T-helper 17 cell (primary cell): ENCODE data around the gene AATK. TPM values are rescaled to one million over a fixed set of nuclear protein-coding genes. Genes with fewer than 3 reads are reported as not detected.

ENCODE experiments used
- ATAC-seq: fragments of 150-1000 bp; cut with Tn5 transposase; 2 replicates; pipeline ENCODE4 v1.10.0; 2021; ENCODE audit warnings: mild to moderate bottlenecking, moderate library complexity
- DNase-seq, 3 donors: peaks; one replicate each; pipeline versions ENCODE4 v3.0.0 to v3.0.0-alpha.2; 2020 to 2021
- H3K9me3 ChIP-seq: one replicate; pipeline ENCODE4 v1.7.0; 2013; ENCODE audit warnings: low read length, mild to moderate bottlenecking; ENCODE audit not compliant: control insufficient read depth, poor library complexity, severe bottlenecking
- H3K27ac Mint-ChIP-seq: one replicate; pipeline ENCODE4 v1.8.0; 2022; ENCODE audit warnings: mild to moderate bottlenecking, moderate library complexity, mixed read lengths
- H3K27me3 Mint-ChIP-seq: one replicate; pipeline ENCODE4 v1.8.0; 2022; ENCODE audit warnings: mixed read lengths
- H3K36me3 Mint-ChIP-seq: one replicate; pipeline ENCODE4 v1.8.0; 2022; ENCODE audit warnings: low read depth, mixed read lengths
- H3K4me1 Mint-ChIP-seq: one replicate; pipeline ENCODE4 v1.8.0; 2022; ENCODE audit warnings: mild to moderate bottlenecking, mixed read lengths
- H3K4me3 Mint-ChIP-seq: one replicate; pipeline ENCODE4 v1.8.0; 2022; ENCODE audit warnings: mild to moderate bottlenecking, moderate library complexity, mixed read lengths
- total RNA-seq, 4 donors: library from RNA in 2 of 4; stranded (reverse) in 2 of 4; gene quantifications; one replicate each; pipeline ENCODE4 v1.2.3 and lab custom pipeline; 2022 to 2026

AATK gene, protein sequence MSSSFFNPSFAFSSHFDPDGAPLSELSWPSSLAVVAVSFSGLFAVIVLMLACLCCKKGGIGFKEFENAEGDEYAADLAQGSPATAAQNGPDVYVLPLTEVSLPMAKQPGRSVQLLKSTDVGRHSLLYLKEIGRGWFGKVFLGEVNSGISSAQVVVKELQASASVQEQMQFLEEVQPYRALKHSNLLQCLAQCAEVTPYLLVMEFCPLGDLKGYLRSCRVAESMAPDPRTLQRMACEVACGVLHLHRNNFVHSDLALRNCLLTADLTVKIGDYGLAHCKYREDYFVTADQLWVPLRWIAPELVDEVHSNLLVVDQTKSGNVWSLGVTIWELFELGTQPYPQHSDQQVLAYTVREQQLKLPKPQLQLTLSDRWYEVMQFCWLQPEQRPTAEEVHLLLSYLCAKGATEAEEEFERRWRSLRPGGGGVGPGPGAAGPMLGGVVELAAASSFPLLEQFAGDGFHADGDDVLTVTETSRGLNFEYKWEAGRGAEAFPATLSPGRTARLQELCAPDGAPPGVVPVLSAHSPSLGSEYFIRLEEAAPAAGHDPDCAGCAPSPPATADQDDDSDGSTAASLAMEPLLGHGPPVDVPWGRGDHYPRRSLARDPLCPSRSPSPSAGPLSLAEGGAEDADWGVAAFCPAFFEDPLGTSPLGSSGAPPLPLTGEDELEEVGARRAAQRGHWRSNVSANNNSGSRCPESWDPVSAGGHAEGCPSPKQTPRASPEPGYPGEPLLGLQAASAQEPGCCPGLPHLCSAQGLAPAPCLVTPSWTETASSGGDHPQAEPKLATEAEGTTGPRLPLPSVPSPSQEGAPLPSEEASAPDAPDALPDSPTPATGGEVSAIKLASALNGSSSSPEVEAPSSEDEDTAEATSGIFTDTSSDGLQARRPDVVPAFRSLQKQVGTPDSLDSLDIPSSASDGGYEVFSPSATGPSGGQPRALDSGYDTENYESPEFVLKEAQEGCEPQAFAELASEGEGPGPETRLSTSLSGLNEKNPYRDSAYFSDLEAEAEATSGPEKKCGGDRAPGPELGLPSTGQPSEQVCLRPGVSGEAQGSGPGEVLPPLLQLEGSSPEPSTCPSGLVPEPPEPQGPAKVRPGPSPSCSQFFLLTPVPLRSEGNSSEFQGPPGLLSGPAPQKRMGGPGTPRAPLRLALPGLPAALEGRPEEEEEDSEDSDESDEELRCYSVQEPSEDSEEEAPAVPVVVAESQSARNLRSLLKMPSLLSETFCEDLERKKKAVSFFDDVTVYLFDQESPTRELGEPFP (N-terminal part only)
- total RNA-seq (1 to 10 TPM; 1.9 to 2.2 TPM), total RNA-seq (lab: John Stamatoyannopoulos, UW) (0.93 to 2.0 reads per million in 2 donors)

DNA sequence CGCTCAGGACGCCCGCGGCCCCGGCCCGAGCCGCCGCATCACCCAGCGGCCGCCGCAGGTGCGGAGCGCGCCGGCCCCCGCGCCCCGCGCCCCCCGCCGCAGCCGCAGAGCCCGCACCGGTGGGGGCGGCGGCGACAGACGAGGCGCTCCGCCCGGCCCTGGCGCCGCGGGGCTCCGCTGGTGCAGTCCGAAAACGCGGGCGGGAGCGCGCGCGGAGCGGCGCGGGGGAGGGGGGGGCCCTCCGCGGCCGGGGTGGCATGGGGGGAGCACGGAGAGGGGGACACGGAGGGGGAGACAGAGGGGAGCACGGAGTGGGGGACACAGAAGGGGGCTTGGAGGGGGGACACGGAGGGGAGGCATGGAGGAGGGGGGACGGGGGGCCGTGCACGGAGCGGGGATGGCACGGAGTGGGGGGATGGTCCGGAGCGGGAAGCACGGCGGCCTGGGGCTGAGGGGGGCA, at the start of gene AATK:
TSS of gene AATK (minus strand) at position 189 of the 460 bp plus-strand sequence. CDS start 229 bp downstream, outside the sequence.
- ATAC-seq (no peak), DNase-seq (no peak)
- H3K27me3 Mint-ChIP-seq: peaks cover 35% of the 10 kb centered on the region
- no peaks in the 10 kb centered on the region for H3K36me3 Mint-ChIP-seq
- no peaks in the 10 kb centered on the region for H3K9me3 ChIP-seq
- peaks cover 2% of the 10 kb centered on the region for H3K4me1 Mint-ChIP-seq
- peak within 1 kb of the TSS; percentile 71 for H3K4me3 Mint-ChIP-seq
- H3K27ac Mint-ChIP-seq: no peak within 1 kb of the TSS

DNA sequence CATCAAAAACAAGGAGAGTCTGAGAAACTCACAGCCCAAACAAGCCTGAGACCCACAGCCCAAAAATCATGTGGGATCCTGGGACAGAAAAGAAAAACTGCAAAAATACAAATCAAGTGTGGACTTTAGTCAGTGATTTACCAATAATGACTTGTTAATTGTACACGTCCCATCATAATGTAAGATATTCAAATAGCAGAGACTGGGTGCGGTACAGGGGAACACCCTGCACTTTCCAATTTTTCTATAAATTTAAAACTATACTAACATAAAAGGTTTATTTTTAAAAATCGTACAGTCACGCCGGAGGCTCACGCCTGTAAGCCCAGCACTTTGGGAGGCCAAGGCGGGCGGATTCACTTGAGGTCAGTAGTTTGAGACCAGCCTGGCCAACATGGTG, 48.0 kb upstream of the AATK start:
- Mint-ChIP-seq H3K36me3 (no peaks in the 10 kb centered on the region), H3K4me1 (peaks cover 4% of the 10 kb centered on the region), H3K4me3 (no peak overlapping the region), H3K27me3 (no peaks in the 10 kb centered on the region), H3K27ac (no peak overlapping the region)
- ATAC-seq (no peak), DNase-seq (no peak)
- no peaks in the 10 kb centered on the region for H3K9me3 ChIP-seq

DNA sequence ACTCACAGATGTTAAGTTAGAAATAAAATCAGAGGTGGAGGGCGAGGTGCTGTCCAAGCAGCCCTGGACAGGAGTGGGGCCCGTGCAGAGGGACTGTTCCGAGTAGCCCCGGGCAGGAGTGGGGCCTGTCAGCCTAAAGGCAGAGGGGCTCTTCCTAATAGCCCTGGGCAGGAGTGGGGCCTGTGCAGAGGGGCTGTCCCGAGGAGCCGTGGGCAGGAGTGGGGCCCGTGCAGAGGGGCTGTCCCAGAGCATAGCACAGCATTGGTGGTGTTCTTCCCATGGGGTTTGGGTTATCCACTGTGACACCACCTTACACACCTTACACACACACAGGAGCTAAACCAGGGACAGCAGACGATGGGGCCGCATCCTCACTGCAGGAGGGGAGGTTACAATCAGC, 46.3 kb upstream of the AATK start:
- H3K27ac Mint-ChIP-seq: no peak overlapping the region
- H3K36me3 Mint-ChIP-seq: no peaks in the 10 kb centered on the region
- no peaks in the 10 kb centered on the region for H3K9me3 ChIP-seq
- peaks cover 4% of the 10 kb centered on the region for H3K4me1 Mint-ChIP-seq
- no peak overlapping the region for H3K4me3 Mint-ChIP-seq
- DNase-seq (no peak), ATAC-seq (no peak)
- no peaks in the 10 kb centered on the region for H3K27me3 Mint-ChIP-seq

DNA sequence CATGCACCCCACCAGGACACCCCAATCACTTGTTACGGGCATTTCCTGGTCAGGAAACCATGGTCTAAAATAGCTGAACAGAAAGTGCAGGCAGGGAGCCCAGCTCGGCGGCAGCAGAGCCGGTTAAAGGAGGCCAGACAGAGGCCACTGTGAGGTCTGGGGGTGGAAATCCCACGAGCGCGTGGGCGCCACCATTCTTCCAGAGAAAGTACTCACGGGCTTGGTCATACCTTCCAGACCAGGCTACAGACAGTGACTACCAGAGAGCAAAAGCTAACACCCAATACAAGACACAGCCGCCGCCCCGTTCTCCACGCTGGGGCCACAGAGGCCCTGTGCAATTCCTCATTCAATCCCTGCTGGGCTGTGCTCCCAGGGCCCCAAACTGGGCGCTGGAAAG, 44.8 kb upstream of the AATK start:
- H3K27ac Mint-ChIP-seq: no peak overlapping the region
- no peaks in the 10 kb centered on the region for H3K27me3 Mint-ChIP-seq
- no peak for ATAC-seq
- no peaks in the 10 kb centered on the region for H3K36me3 Mint-ChIP-seq
- no peak for DNase-seq
- H3K9me3 ChIP-seq: no peaks in the 10 kb centered on the region
- H3K4me3 Mint-ChIP-seq: no peak overlapping the region
- H3K4me1 Mint-ChIP-seq: peaks cover 2% of the 10 kb centered on the region

DNA sequence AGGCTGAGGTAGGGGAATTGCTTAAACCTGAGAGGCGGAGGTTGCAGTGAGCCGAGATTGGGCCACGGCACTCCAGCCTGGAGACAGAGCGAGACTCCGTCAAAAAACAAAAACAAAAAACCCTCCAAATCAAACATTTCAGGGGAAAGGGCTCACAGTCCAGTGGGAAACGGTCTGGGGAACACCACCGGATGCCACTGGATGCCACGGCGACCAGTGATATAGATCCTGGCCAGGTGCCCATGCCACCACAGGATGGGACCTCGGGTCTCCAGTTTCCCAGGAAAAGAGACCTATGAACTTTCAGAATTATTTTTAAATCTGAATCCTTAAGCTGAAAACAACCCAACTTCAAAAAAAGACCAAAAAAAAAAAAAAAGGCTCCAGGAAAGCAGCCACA, 44.4 kb upstream of the AATK start:
- no peak for ATAC-seq
- H3K9me3 ChIP-seq: no peaks in the 10 kb centered on the region
- Mint-ChIP-seq H3K36me3 (no peaks in the 10 kb centered on the region), H3K27me3 (no peaks in the 10 kb centered on the region), H3K4me1 (peaks cover 2% of the 10 kb centered on the region), H3K4me3 (no peak overlapping the region), H3K27ac (no peak overlapping the region)
- DNase-seq: no peak

DNA sequence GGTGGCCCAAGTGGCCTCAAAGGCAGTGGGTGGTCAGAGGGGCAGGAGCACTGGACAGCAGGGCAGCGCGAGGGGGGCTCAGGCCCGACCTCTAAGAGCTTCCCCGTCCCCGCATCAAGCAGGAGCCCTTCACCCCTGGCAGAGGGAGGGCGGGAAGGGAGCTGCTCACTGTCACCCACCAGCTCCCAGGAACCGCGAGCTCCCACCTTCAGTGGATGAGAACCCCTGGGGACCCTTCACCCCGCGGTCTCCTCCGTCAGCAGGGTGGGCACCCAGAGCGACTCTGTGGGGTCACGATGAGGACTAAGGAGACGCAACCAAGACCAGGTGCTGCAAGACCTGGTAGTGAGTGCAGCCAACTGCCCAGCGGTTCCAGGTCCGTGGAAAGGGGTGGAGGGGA, 43.1 kb upstream of the AATK start:
- peaks cover 4% of the 10 kb centered on the region for H3K4me1 Mint-ChIP-seq
- ATAC-seq (no peak), DNase-seq (peak in 1 of 3 donors; percentile 8)
- no peak overlapping the region for H3K27ac Mint-ChIP-seq
- H3K4me3 Mint-ChIP-seq: no peak overlapping the region
- H3K36me3 Mint-ChIP-seq: no peaks in the 10 kb centered on the region
- no peaks in the 10 kb centered on the region for H3K9me3 ChIP-seq
- no peaks in the 10 kb centered on the region for H3K27me3 Mint-ChIP-seq

DNA sequence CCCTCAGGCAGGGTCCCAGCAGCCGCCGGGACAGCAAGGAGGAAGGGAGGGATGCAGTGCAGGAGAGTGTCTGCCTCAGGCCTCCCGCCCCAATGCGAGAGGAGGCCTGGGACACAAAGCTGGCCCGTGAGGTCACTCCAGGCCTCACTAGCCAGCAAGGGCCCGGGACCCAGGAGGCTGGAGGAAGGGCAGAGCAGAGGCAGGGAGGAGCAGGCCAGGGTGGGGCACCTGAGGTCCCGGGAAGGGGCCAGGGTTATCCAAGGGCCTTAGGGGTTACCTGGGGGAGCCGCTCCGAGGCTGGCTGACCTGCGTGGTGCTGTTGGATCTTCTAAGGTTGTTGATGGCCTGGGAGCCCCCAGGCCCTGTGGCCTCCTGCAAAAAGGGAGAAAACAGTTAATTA, 42.6 kb upstream of the AATK start:
- no peaks in the 10 kb centered on the region for H3K9me3 ChIP-seq
- Mint-ChIP-seq H3K4me1 (peaks cover 4% of the 10 kb centered on the region), H3K36me3 (no peaks in the 10 kb centered on the region), H3K4me3 (no peak overlapping the region), H3K27me3 (no peaks in the 10 kb centered on the region), H3K27ac (peak overlapping the region; percentile 6)
- DNase-seq (peak in 1 of 3 donors; percentile 5), ATAC-seq (no peak)

DNA sequence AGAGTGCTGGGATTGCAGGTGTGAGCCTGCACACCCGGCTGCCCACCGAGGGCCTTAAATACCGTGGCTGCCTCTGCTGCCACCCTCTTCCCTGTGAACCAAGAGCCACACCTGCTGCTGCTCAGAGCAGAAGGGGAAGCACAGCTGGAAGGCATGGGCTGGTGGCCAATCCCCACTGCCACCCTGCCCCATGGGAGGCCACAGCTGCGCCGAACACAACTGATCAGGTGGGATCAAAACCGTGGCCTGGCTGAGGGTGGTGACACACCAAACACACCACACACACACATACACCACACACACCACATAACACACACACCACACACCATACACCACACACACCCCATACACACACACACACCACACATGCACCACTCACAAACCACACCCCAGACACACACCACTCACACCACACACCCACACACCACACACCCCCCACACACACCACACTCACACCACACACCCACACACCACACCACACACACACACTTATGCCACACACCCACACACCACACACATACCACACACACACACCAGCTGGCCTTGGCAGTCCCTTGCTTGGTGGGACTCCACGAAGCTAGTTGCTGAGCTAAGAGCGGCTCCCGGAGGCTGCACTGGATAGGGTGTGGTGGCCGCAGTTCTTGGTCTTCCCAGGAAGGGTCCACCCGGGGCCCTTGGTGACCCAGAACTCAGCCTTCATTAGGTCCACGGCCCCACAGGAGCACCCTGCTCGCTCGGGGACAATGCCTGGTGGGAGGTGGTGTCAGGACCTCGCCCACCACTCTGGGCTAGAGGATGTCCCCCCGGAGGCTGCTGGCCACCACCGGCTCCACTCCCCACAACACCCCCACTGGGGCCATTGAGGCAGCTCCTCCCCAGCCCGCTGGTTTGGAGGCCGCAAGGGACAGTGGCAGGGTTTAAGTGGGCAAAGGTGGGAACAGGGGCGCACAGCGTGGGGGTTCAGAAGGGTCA, 41.9 kb upstream of the AATK start:
- ATAC-seq: no peak
- DNase-seq: peak in 1 of 3 donors; percentile 7

DNA sequence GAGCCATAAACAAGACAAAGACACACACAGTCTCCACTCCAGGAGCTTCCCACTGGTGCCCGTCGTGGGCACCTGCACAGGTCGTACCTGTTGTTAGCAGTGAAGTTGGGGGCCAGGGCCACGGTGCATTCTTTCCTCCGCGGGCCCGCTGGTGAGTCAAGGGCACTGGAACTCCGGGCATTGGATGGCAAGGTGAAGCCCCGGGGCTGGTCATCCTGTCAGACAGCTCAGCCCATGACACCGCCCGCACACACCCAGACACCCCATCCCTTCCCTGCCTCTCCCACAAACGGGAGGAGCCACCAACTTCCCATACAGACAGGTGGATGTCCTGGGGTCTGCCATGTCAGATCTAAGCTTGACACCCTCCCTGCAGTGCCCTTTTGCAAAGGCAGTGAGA, 40.6 kb upstream of the AATK start:
- no peak overlapping the region for H3K27ac Mint-ChIP-seq
- ATAC-seq: no peak
- H3K27me3 Mint-ChIP-seq: no peaks in the 10 kb centered on the region

More for the DNA sequence above, 41.9 kb upstream of the AATK start:
- Mint-ChIP-seq H3K27me3 (no peaks in the 10 kb centered on the region), H3K27ac (peak overlapping the region; percentile 6), H3K36me3 (no peaks in the 10 kb centered on the region), H3K4me1 (peaks cover 4% of the 10 kb centered on the region), H3K4me3 (no peak overlapping the region)
- H3K9me3 ChIP-seq: no peaks in the 10 kb centered on the region

DNA sequence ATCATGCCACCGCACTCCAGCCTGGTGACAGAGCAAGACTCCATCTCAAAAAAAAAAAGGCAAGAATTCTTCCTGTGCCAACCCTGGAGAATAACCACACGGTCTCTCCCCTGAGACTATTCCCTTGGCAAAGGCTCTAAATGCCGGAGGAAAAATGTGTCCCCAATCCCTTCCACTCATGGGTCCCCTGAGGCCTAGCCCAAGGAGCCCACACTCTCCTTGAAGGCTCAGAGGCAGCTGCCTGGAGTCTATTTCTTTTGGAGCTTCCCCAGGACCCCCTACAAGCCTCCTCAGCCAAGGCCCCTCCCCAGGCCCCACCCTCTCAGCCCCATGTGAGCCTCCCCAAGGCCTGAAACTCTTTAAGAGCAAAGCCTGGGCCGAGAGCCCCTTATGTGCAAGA, 40.1 kb upstream of the AATK start:
- H3K36me3 Mint-ChIP-seq: no peaks in the 10 kb centered on the region
- no peak for DNase-seq
- H3K27me3 Mint-ChIP-seq: no peaks in the 10 kb centered on the region
- H3K27ac Mint-ChIP-seq: no peak overlapping the region
- ATAC-seq: no peak
- no peaks in the 10 kb centered on the region for H3K9me3 ChIP-seq
- H3K4me1 Mint-ChIP-seq: peaks cover 2% of the 10 kb centered on the region
- H3K4me3 Mint-ChIP-seq: no peak overlapping the region

More for the DNA sequence above, 40.6 kb upstream of the AATK start:
- Mint-ChIP-seq H3K4me3 (no peak overlapping the region), H3K4me1 (peaks cover 2% of the 10 kb centered on the region), H3K36me3 (no peaks in the 10 kb centered on the region)
- no peaks in the 10 kb centered on the region for H3K9me3 ChIP-seq
- no peak for DNase-seq

DNA sequence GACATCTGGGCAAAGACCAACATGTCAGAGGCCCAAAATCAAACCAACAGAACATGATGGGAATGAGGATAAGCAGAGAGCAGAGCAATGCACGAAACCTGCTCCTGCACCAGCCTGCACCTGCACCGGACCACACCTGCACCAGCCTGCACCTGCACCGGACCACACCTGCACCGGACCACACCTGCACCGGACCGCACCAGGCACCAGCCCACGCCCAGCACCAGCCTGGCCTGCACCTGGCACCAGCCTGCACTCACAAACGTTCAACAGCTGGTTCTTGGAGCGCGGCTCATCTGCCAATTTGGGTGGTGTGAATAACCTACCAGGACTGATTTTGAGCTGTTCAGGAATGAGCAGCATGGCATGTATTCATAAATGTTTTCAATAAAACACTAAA, 38.6 kb upstream of the AATK start:
- no peak for ATAC-seq
- H3K36me3 Mint-ChIP-seq: no peaks in the 10 kb centered on the region

DNA sequence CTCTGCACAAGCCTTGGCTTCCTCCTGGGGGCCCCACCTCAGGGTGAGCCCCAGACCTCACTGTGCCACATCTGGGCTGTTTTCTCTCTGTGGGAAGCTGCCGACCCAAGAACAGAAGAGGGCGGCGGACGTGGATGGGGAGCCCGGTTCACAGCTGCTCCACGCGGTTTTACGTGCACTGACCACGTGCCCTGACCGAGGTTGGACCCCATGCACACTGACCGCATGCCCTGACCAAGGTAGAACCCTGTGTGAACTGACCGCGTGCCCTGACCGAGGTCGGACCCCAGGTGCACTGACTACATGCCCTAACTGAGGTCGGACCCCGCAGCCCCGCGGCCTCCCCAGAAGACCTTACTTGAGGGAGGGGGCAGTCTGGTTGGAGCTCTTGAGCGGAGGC, 37.1 kb upstream of the AATK start:
- DNase-seq: peak in 1 of 3 donors; percentile 9
- no peaks in the 10 kb centered on the region for H3K9me3 ChIP-seq
- H3K4me1 Mint-ChIP-seq: peaks cover 2% of the 10 kb centered on the region
- no peak overlapping the region for H3K27ac Mint-ChIP-seq
- no peak for ATAC-seq
- no peaks in the 10 kb centered on the region for H3K36me3 Mint-ChIP-seq
- no peaks in the 10 kb centered on the region for H3K27me3 Mint-ChIP-seq
- no peak overlapping the region for H3K4me3 Mint-ChIP-seq

More for the DNA sequence above, 38.6 kb upstream of the AATK start:
- H3K27me3 Mint-ChIP-seq: no peaks in the 10 kb centered on the region
- H3K9me3 ChIP-seq: no peaks in the 10 kb centered on the region
- DNase-seq: peak in 1 of 3 donors; percentile 6
- H3K27ac Mint-ChIP-seq: no peak overlapping the region
- H3K4me3 Mint-ChIP-seq: no peak overlapping the region
- H3K4me1 Mint-ChIP-seq: peaks cover 2% of the 10 kb centered on the region
